Activated CD8-positive, alpha-beta memory T cell treated with anti-CD3 and anti-CD28 coated beads, Interleukin-2, amount 50 U/mL, for 48 hours (primary cell): ENCODE measurements around the gene SMIM5.

Source experiments
- DNase-seq: peaks from one replicate; pipeline ENCODE4 v3.0.0-alpha.2; 2020

Gene SMIM5

GRCh38 chr17:75673487-75673886 lies 40.3 kb downstream of the SMIM5 start:
- no peak for DNase-seq

- no peak for DNase-seq
These were observed 43.2 kb downstream of the SMIM5 start for GRCh38 chr17:75676461-75676860.

- no peak for DNase-seq
These were observed 46.5 kb downstream of the SMIM5 start for GRCh38 chr17:75679706-75680211.

DNA sequence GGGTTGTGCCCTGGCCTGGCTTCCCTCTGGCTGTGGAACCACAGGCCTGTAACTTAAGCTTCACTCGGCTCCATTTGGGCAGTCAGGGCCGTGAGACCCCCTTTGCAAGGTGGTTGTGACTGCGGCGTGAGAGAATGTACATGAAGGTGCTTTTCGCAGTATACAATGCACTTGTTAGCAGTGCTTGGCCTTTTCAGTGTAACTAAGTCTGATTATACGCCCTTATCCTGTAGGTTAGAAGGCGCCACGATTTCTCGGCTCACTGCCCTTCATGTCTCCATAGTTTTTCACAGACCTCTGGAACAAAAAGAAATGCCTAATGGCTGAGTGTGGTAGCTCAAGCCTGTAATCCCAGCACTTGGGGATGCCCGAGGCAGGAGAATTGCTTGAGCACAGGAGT lies 47.2 kb downstream of the SMIM5 start:
- no peak for DNase-seq

DNA sequence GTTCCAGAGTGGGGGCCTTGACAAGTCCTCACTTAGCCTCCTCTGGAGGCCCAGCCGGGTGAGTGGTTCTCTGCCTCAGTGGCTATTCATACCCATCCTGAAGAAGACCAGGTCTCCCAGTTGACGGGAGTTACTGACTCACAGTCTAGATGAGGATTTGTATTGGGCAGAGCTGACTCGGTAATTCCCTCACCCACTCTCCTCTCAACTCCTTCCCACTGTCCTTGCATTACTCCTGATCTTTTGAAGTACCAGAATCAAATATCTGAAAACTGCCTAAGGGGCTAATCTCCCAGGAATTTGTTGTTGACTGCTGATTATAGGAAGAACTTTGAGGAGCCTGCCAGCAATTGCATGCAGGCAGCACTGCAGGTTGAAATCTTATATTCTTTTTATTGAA lies 48.1 kb downstream of the SMIM5 start:
- no peak for DNase-seq

- no peak for DNase-seq
These were observed 50.3 kb downstream of the SMIM5 start for GRCh38 chr17:75683583-75683982.

DNA sequence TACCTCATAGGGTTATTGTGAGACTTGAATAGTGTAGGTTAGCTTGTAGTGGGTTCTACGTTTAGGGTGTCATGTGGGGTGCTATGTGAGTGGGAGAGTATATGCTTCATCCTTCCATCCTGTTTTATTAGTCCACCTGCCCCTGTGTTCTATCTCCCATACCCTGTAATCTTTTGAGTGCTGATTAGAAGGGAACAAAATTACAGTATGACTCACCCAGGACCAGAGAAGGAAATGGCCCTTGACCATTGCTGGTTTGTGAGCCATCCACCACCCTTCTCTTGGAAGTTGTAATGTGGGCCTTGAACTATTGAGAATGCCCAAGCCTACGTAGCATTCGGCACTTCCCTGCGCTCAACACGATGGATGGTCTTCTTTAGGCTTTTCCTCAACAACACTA lies 51.0 kb downstream of the SMIM5 start:
- DNase-seq: no peak

DNA sequence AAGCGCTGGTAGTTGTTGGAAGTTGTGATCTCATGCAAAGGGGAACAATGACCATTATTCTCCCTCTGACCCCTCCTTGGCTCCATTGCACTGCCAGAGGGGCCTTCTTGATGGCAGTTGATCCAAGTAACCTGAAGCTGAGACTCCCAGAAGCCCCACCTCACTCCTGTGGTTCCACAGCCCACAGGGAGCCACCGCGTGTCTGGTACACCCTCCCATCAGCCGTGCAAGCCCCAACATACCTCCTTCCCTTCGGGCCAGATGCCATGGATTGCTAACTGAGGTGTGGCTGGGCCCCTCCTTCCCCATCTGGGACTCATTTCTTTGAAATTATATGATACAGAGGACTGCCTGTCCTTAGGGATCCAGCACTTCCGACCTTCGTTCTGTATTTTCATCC lies 51.7 kb downstream of the SMIM5 start:
- no peak for DNase-seq

DNA sequence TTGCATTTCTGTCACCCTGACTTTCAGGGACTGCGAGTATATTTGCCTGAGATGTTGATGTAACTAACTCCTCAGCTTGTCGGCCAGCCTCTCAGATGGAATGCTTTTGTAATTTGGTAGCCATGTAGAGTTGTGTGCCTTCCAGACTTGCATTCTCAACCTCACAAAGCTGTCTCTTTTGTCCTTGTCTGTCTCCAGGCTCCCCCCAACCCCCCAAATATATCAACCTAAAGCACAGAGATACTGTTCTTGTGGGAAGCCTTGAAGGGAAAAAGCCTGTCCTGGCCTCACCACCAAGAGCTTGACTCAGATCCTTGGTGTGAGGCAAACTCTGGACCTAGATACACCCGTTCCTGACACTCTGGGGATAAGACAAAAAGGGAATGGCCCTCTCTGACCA lies 52.3 kb downstream of the SMIM5 start:
- DNase-seq: no peak

DNA sequence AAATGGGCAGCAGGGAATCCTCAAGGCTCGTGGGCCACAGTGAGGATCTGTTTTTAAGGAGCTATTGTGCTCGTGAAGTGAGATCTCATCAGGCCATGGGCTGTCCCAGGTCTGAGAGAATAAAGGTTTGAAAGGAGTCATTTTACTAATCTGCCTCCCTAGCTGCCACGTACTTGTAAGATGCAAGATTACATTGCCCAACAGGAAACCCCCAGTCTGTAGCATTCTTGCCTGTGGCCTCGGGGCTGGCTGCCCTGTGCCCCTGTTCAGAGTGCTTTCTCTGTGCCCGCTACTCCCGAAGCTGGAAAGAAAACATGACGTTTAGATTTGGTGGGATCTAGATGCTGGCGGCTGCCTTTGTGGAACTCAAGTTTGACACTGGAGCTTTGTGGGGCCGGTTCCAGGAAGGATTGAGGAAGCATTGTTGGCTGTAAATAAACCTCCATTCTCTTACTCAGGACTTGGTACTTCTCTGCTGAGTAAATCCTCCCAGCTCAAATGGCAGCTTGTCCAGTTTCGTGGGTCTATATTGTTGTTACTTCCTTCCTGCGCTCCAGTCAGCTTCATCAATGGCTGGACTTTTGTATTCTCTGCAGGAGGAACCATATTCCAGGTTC lies 55.1 kb downstream of the SMIM5 start:
- no peak for DNase-seq

GRCh38 chr17:75689441-75689873 lies 56.2 kb downstream of the SMIM5 start:
- no peak for DNase-seq
